Measurements from ENCODE around the gene TLE4.

The TLE4 gene

GRCh38 chr9:79526149-79526672, 45.6 kb upstream of the TLE4 start:
- Histone ChIP-seq H3K79me2 (ENCODE audit: low read length) (no peaks in the 10 kb centered on the region), H3K36me3 (replicated peaks; ENCODE audit: insufficient read depth, low read length) (no peaks in the 10 kb centered on the region), H3F3A (ENCODE audit: insufficient read depth, low read length) (no peaks in the 10 kb centered on the region), H3K9me2 (replicated peaks; ENCODE audit: insufficient read depth, low read length) (no peaks in the 10 kb centered on the region), H3K4me3 (ENCODE audit: low read length) (no peak overlapping the region), H3K27me3 (replicated peaks; ENCODE audit: insufficient read depth, low read length) (no peaks in the 10 kb centered on the region), H3K27ac (ENCODE audit: low read length) (no peak overlapping the region), H4K20me1 (ENCODE audit: insufficient read depth, low read length) (no peaks in the 10 kb centered on the region), H3K9ac (ENCODE audit: low read length) (no peak overlapping the region), H3K9me3 (replicated peaks; ENCODE audit: insufficient read depth, low read length) (no peaks in the 10 kb centered on the region), H3K4me2 (ENCODE audit: low read depth, low read length) (no peak overlapping the region), H2AFZ (ENCODE audit: low read length) (no peak overlapping the region), H3K4me1 (ENCODE audit: low read length) (no peaks in the 10 kb centered on the region)
- no peak for DNase-seq
- TF ChIP-seq EZH2phosphoT487 (IDR thresholded peaks at IDR 0.05; ENCODE audit: low read length) (no peak), EZH2 (optimal IDR thresholded peaks at IDR 0.05; ENCODE audit: low read depth, low read length) (no peak)
- TF ChIP-seq, protein P1, sequence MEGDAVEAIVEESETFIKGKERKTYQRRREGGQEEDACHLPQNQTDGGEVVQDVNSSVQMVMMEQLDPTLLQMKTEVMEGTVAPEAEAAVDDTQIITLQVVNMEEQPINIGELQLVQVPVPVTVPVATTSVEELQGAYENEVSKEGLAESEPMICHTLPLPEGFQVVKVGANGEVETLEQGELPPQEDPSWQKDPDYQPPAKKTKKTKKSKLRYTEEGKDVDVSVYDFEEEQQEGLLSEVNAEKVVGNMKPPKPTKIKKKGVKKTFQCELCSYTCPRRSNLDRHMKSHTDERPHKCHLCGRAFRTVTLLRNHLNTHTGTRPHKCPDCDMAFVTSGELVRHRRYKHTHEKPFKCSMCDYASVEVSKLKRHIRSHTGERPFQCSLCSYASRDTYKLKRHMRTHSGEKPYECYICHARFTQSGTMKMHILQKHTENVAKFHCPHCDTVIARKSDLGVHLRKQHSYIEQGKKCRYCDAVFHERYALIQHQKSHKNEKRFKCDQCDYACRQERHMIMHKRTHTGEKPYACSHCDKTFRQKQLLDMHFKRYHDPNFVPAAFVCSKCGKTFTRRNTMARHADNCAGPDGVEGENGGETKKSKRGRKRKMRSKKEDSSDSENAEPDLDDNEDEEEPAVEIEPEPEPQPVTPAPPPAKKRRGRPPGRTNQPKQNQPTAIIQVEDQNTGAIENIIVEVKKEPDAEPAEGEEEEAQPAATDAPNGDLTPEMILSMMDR (IDR thresholded peaks at IDR 0.05; ENCODE audit: low read length): no peak

- Histone ChIP-seq H3K4me1 (ENCODE audit: low read length) (no peaks in the 10 kb centered on the region), H3K9me2 (replicated peaks; ENCODE audit: insufficient read depth, low read length) (no peaks in the 10 kb centered on the region), H3K27me3 (replicated peaks; ENCODE audit: insufficient read depth, low read length) (no peaks in the 10 kb centered on the region), H3K79me2 (ENCODE audit: low read length) (no peaks in the 10 kb centered on the region), H2AFZ (ENCODE audit: low read length) (no peak overlapping the region), H3K9ac (ENCODE audit: low read length) (no peak overlapping the region), H3K27ac (ENCODE audit: low read length) (no peak overlapping the region), H3K4me3 (ENCODE audit: low read length) (no peak overlapping the region), H3K4me2 (ENCODE audit: low read depth, low read length) (no peak overlapping the region), H3K9me3 (replicated peaks; ENCODE audit: insufficient read depth, low read length) (no peaks in the 10 kb centered on the region), H3K36me3 (replicated peaks; ENCODE audit: insufficient read depth, low read length) (no peaks in the 10 kb centered on the region), H3F3A (ENCODE audit: insufficient read depth, low read length) (no peaks in the 10 kb centered on the region), H4K20me1 (ENCODE audit: insufficient read depth, low read length) (no peaks in the 10 kb centered on the region)
- no peak for DNase-seq
- TF ChIP-seq, protein P1 (IDR thresholded peaks at IDR 0.05; ENCODE audit: low read length): no peak
- TF ChIP-seq EZH2 (optimal IDR thresholded peaks at IDR 0.05; ENCODE audit: low read depth, low read length) (no peak), EZH2phosphoT487 (IDR thresholded peaks at IDR 0.05; ENCODE audit: low read length) (no peak)
Measured at GRCh38 chr9:79535534-79535933, 36.2 kb upstream of the TLE4 start.

- DNase-seq: no peak
- no peak overlapping the region for H2AFZ ChIP-seq (ENCODE audit: low read length)
- H4K20me1 ChIP-seq (ENCODE audit: insufficient read depth, low read length): no peaks in the 10 kb centered on the region
- no peak overlapping the region for H3K4me2 ChIP-seq (ENCODE audit: low read depth, low read length)
- no peak overlapping the region for H3K4me3 ChIP-seq (ENCODE audit: low read length)
- no peaks in the 10 kb centered on the region for H3K27me3 ChIP-seq (replicated peaks; ENCODE audit: insufficient read depth, low read length)
- no peak overlapping the region for H3K9ac ChIP-seq (ENCODE audit: low read length)
- H3K36me3 ChIP-seq (replicated peaks; ENCODE audit: insufficient read depth, low read length): no peaks in the 10 kb centered on the region
- no peaks in the 10 kb centered on the region for H3F3A ChIP-seq (ENCODE audit: insufficient read depth, low read length)
- no peaks in the 10 kb centered on the region for H3K9me2 ChIP-seq (replicated peaks; ENCODE audit: insufficient read depth, low read length)
- TF ChIP-seq EZH2 (optimal IDR thresholded peaks at IDR 0.05; ENCODE audit: low read depth, low read length) (no peak), EZH2phosphoT487 (IDR thresholded peaks at IDR 0.05; ENCODE audit: low read length) (no peak)
- TF ChIP-seq, protein P1 (IDR thresholded peaks at IDR 0.05; ENCODE audit: low read length): no peak
- H3K9me3 ChIP-seq (replicated peaks; ENCODE audit: insufficient read depth, low read length): no peaks in the 10 kb centered on the region
- no peak overlapping the region for H3K27ac ChIP-seq (ENCODE audit: low read length)
- H3K4me1 ChIP-seq (ENCODE audit: low read length): no peaks in the 10 kb centered on the region
- H3K79me2 ChIP-seq (ENCODE audit: low read length): no peaks in the 10 kb centered on the region
Measured at GRCh38 chr9:79537838-79538237, 33.9 kb upstream of the TLE4 start.
